CD14-positive monocyte (primary cell): ENCODE data around the gene TAF7L. TPM values are rescaled to one million over a fixed set of nuclear protein-coding genes. Genes with fewer than 3 reads are reported as not detected.

Experiments
- DNase-seq, 3 donors: peaks; one replicate each; pipeline ENCODE4 v3.0.0-alpha.2; 2011 to 2022
- H2AFZ ChIP-seq: 2 replicates; pipeline ENCODE4 v1.6.0; 2012; ENCODE audit warnings: mild to moderate bottlenecking, low read depth, low read length, inconsistent platforms; ENCODE audit not compliant: insufficient read depth, poor library complexity, severe bottlenecking
- H3K27ac ChIP-seq, 2 donors: 1 replicate in 1 of 2; 2 replicates in 1 of 2; pipeline ENCODE4 v1.5.1; 2012 to 2013; ENCODE audit warnings: low read length in 2 of 2, control low read depth in 1 of 2, inconsistent platforms in 1 of 2, low read depth in 1 of 2, mild to moderate bottlenecking in 1 of 2
- H3K27me3 ChIP-seq, 2 donors: one replicate each; pipeline versions ENCODE4 v1.6.0 to v1.6.1; 2011 to 2013; ENCODE audit warnings: low read length in 2 of 2; ENCODE audit not compliant: control insufficient read depth in 2 of 2, insufficient read depth in 2 of 2
- H3K36me3 ChIP-seq, 2 donors: replicated peaks in 1 of 2; 1 replicate in 1 of 2; 2 replicates in 1 of 2; pipeline versions ENCODE4 v1.5.1 to v1.6.1; 2012 to 2013; ENCODE audit warnings: low read length in 2 of 2, control low read depth in 1 of 2, inconsistent platforms in 1 of 2, mild to moderate bottlenecking in 1 of 2; ENCODE audit not compliant: insufficient read depth in 2 of 2, control insufficient read depth in 1 of 2
- H3K4me1 ChIP-seq, 2 donors: 1 replicate in 1 of 2; 2 replicates in 1 of 2; pipeline versions ENCODE4 v1.5.1 to v1.6.1; 2012 to 2013; ENCODE audit warnings: low read length in 2 of 2, control low read depth in 1 of 2, inconsistent platforms in 1 of 2, mild to moderate bottlenecking in 1 of 2, moderate library complexity in 1 of 2; ENCODE audit not compliant: insufficient read depth in 2 of 2, control insufficient read depth in 1 of 2
- H3K4me2 ChIP-seq: replicated peaks from 2 replicates; pipeline ENCODE3; 2012; ENCODE audit warnings: low read length, moderate library complexity, mild to moderate bottlenecking; ENCODE audit not compliant: poor library complexity, severe bottlenecking; ENCODE audit errors: extremely low read depth
- H3K4me3 ChIP-seq, 3 experiments: fragments of 200-600 bp in 1 of 3; sonication (generic) in 1 of 3; replicated peaks in 1 of 3; 1 replicate in 2 of 3; 2 replicates in 1 of 3; pipeline ENCODE4 v1.5.1; 2011 to 2013; ENCODE audit warnings: low read length in 3 of 3, mild to moderate bottlenecking in 3 of 3, control low read depth in 2 of 3, low read depth in 2 of 3, inconsistent platforms in 1 of 3, moderate library complexity in 1 of 3
- H3K79me2 ChIP-seq: 2 replicates; pipeline ENCODE4 v1.6.0; 2012; ENCODE audit warnings: mild to moderate bottlenecking, control low read depth, inconsistent platforms, low read length, moderate library complexity; ENCODE audit not compliant: insufficient read depth
- H3K9ac ChIP-seq: 2 replicates; pipeline ENCODE4 v1.6.0; 2017; ENCODE audit warnings: low read length, mild to moderate bottlenecking; ENCODE audit not compliant: insufficient read depth, poor library complexity, severe bottlenecking
- H3K9me3 ChIP-seq, 2 donors: replicated peaks in 1 of 2; 1 replicate in 1 of 2; 2 replicates in 1 of 2; pipeline versions ENCODE4 v1.5.1 to v1.6.1; 2012 to 2013; ENCODE audit warnings: low read length in 2 of 2, control low read depth in 1 of 2; ENCODE audit not compliant: control insufficient read depth in 1 of 2, insufficient read depth in 1 of 2
- H4K20me1 ChIP-seq: 2 replicates; pipeline ENCODE4 v1.6.0; 2012; ENCODE audit warnings: mild to moderate bottlenecking, low read length, control low read depth, moderate library complexity; ENCODE audit not compliant: insufficient read depth
- H3K27ac Mint-ChIP-seq, 7 donors: one replicate each; pipeline ENCODE4 v1.8.0; 2020; ENCODE audit warnings: mild to moderate bottlenecking in 7 of 7, mixed read lengths in 7 of 7, moderate library complexity in 6 of 7, inconsistent platforms in 2 of 7
- H3K27me3 Mint-ChIP-seq, 3 donors: one replicate each; pipeline ENCODE4 v1.8.0; 2021 to 2022; ENCODE audit warnings: low read depth in 3 of 3, mild to moderate bottlenecking in 3 of 3, mixed read lengths in 3 of 3, moderate library complexity in 3 of 3, inconsistent platforms in 1 of 3
- H3K36me3 Mint-ChIP-seq, 2 donors: one replicate each; pipeline ENCODE4 v1.8.0; 2020; ENCODE audit warnings: mixed read lengths in 2 of 2, inconsistent platforms in 1 of 2, mild to moderate bottlenecking in 1 of 2
- H3K4me1 Mint-ChIP-seq: one replicate; pipeline ENCODE4 v1.8.0; 2020; ENCODE audit warnings: mild to moderate bottlenecking, mixed read lengths
- H3K4me3 Mint-ChIP-seq, 2 donors: one replicate each; pipeline ENCODE4 v1.8.0; 2020; ENCODE audit warnings: mild to moderate bottlenecking in 2 of 2, mixed read lengths in 2 of 2, moderate library complexity in 1 of 2
- H3K9me3 Mint-ChIP-seq, 7 donors: one replicate each; pipeline ENCODE4 v1.8.0; 2020 to 2022; ENCODE audit warnings: mixed read lengths in 7 of 7, mild to moderate bottlenecking in 6 of 7, moderate library complexity in 6 of 7, inconsistent platforms in 2 of 7
- CTCF ChIP-seq: fragments of 200-600 bp; IDR thresholded peaks from one replicate; pipeline ENCODE4 v1.8.0; 2022; ENCODE audit warnings: antibody characterized with exemption, mild to moderate bottlenecking
- WGBS: methylation state at CpG from one replicate; pipeline ENCODE4 v1.1.5; 2013; ENCODE audit warnings: missing lambda C conversion rate; ENCODE audit not compliant: insufficient coverage; 5-methylcytosine and 5-hydroxymethylcytosine counted together
- intact Hi-C, 2 donors: fragments of 100-400 bp; cut with micrococcal nuclease; formaldehyde crosslinking; loops; one replicate each; pipeline versions ENCODE4 v1.15.0 to v1.15.1; 2023
- polyA plus RNA-seq, 3 donors: library from polyadenylated mRNA; depleted of rRNA in 1 of 3; unstranded in 2 of 3; stranded (reverse) in 1 of 3; fragments of 300-500 nt in 2 of 3; fragments of >200 nt in 1 of 3; fragmentation: Illumina TruSeq in 2 of 3; gene quantifications; 1 replicate in 2 of 3; 2 replicates in 1 of 3; pipeline ENCODE4 v1.2.3, GENCODE V29; 2012 to 2021
- small RNA-seq: library from RNA; depleted of rRNA; stranded (forward); fragments of <200 nt; gene quantifications from one replicate; pipeline ENCODE3, GENCODE V24; 2012; ENCODE audit warnings: low read depth; ENCODE audit not compliant: insufficient read length

Gene TAF7L
- polyA plus RNA-seq, 3 donors, result not detected

DNA sequence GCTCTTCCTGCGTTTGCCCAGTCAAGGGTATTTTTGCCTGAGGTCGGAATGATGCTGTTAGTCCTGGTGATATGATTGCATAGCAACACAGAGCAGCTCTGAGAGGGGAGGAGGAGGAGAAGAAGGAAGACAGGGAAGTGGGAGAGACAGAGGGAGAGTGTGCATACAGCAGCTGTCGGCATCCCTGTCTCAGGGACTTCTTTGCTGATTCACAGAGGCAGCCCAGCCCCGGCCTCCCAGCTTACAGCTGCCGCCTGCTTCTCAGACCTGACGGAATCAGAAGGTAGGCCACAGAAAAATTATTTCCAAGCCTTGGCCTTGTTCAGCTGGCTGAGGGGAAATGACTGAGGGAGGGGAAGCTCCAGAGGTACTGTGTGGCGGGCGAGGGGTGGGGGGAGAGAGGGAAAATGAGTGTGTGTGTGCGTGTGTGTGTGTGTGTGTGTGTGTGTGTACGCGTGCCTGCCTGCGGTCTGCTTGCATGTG lies 71.2 kb downstream of the TAF7L start:
- Mint-ChIP-seq H3K4me1 (peaks cover 4% of the 10 kb centered on the region), H3K27ac (no peak overlapping the region), H3K9me3 (peaks cover 0 to 2% (median 0%) of the 10 kb centered on the region in 7 donors), H3K4me3 (peak overlapping the region in 1 of 2 donors; percentile 57), H3K27me3 (peaks cover 2 to 9% (median 7%) of the 10 kb centered on the region in 3 donors), H3K36me3 (no peaks in the 10 kb centered on the region)
- Histone ChIP-seq H3K79me2 (no peaks in the 10 kb centered on the region), H4K20me1 (no peaks in the 10 kb centered on the region), H3K27ac (no peak overlapping the region), H3K4me3 (no peak overlapping the region), H3K27me3 (peaks cover 0 to 2% of the 10 kb centered on the region in 2 donors), H3K9me3 (no peaks in the 10 kb centered on the region), H3K36me3 (no peaks in the 10 kb centered on the region), H3K9ac (no peak overlapping the region), H2AFZ (no peak overlapping the region), H3K4me1 (no peaks in the 10 kb centered on the region), H3K4me2 (no peak overlapping the region)
- TF ChIP-seq CTCF, result no peak
- 8% methylated on average over 5 of the region's 12 CpGs for WGBS
- intact Hi-C loops, result no loop called here
- no peak for DNase-seq

DNA sequence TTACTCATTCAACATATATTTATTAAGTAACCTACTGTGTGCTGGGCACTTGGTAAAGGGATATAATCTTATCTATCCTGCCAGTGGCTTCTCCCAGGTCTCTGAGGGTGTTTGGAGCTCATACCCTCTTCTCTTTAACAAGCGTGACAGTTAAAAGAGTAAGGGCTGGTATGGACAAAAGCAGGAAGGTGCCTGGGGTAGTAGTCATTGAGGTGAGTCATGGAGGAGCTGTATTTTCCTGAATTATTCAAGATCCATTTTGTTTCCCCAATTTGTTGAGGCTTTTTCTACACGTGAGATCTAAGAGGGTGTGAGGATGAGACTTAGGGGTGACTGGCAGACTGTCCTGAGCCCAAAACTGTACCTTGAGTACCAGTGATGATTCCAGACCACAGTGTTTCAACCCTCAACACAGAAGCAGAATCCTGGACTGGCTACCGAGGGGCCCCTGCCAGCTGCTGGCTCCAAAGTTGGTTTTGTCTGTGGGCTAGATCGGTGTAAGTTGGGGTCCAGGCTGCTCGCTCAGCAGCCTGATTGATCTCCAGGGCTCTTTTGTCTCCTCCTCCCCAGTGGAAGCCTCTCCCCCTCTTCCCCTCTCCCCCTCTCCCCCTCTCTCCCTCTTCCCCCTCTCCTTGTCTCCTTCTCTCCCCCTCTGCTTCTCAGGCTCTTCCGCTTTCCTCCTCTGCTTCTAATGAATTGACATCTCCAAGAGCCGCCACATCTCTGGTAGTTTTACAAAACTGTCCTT lies 71.8 kb downstream of the TAF7L start, which contains the start of gene DRP2:
Gene DRP2, plus strand, starts transcription at position 671 of the 748 bp plus-strand sequence. CDS start 11,862 bp downstream, outside the sequence.
- peak within 1 kb of the TSS in 1 of 7 donors; percentile 21 for H3K27ac Mint-ChIP-seq
- no peak within 1 kb of the TSS for H2AFZ ChIP-seq
- no peak for TF ChIP-seq CTCF
- intact Hi-C loops, result no loop called here
- peaks cover 0 to 2% of the 10 kb centered on the region in 2 donors for H3K27me3 ChIP-seq
- no peaks in the 10 kb centered on the region for H4K20me1 ChIP-seq
- H3K4me2 ChIP-seq, result no peak within 1 kb of the TSS
- H3K79me2 ChIP-seq, result no peaks in the 10 kb centered on the region
- peaks cover 2 to 9% (median 8%) of the 10 kb centered on the region in 3 donors for H3K27me3 Mint-ChIP-seq
- H3K4me1 Mint-ChIP-seq, result peaks cover 4% of the 10 kb centered on the region
- DNase-seq, result peak in 1 of 3 donors; percentile 1
- no peaks in the 10 kb centered on the region for H3K36me3 Mint-ChIP-seq
- no peaks in the 10 kb centered on the region for H3K36me3 ChIP-seq
- peak within 1 kb of the TSS in 1 of 2 donors; percentile 57 for H3K4me3 Mint-ChIP-seq
- H3K9ac ChIP-seq, result no peak within 1 kb of the TSS
- peaks cover 0 to 2% (median 0%) of the 10 kb centered on the region in 7 donors for H3K9me3 Mint-ChIP-seq
- H3K4me3 ChIP-seq, result no peak within 1 kb of the TSS
- no CpG with 5 or more reads among the region's 7 CpGs for WGBS
- H3K27ac ChIP-seq, result no peak within 1 kb of the TSS
- no peaks in the 10 kb centered on the region for H3K4me1 ChIP-seq
- H3K9me3 ChIP-seq, result no peaks in the 10 kb centered on the region

Small RNA genes within 50 kb of the gene (small RNA-seq; reads per million reads assigned to genes)
- not detected for gene RNU6-934P

Other genes with a start within 250 kb of the TAF7L start
- gene TRMT2B, start 239.2 kb downstream of the TAF7L start, polyA plus RNA-seq, result 10 to 100 TPM; 10.5 to 13.3 (median 13.0) TPM
- not detected for gene TMEM35A, start 212.5 kb downstream of the TAF7L start, polyA plus RNA-seq
- gene CENPI, start 193.1 kb downstream of the TAF7L start, polyA plus RNA-seq, result under 1 TPM in 2 of 3 donors, not detected in 1; 0.07 to 0.17 TPM
- not detected for gene DRP2, start 71.5 kb downstream of the TAF7L start, polyA plus RNA-seq
- 1 to 10 TPM; 1.9 to 2.5 (median 2.4) TPM for gene TIMM8A, start 57.4 kb upstream of the TAF7L start, polyA plus RNA-seq
- 10 to 100 TPM; 74.1 to 92.9 (median 82.9) TPM for gene BTK, start 94.9 kb upstream of the TAF7L start, polyA plus RNA-seq
- gene RPL36A, start 99.7 kb upstream of the TAF7L start, polyA plus RNA-seq, result 1,000 to 10,000 TPM in 1 of 3 donors, 100 to 1,000 TPM in 2; 833 to 2,390 (median 875) TPM
- 100 to 1,000 TPM in 1 of 3 donors, 10 to 100 TPM in 2; 64.0 to 101 (median 80.0) TPM for gene GLA, start 116.6 kb upstream of the TAF7L start, polyA plus RNA-seq
- gene HNRNPH2, start 116.9 kb upstream of the TAF7L start, polyA plus RNA-seq, result 100 to 1,000 TPM in 2 of 3 donors, 10 to 100 TPM in 1; 27.7 to 163 (median 118) TPM
- gene ARMCX4, start 194.1 kb upstream of the TAF7L start, polyA plus RNA-seq, result 1 to 10 TPM in 1 of 3 donors, under 1 TPM in 1, not detected in 1; 0.66 to 4.4 TPM